Subcutaneous abdominal adipose tissue (tissue), 5 donors: ENCODE data around the gene SLC29A1.

Source experiments
- H3K27ac ChIP-seq: one replicate; pipeline ENCODE4 v1.7.0; 2013; ENCODE audit warnings: low read depth, mild to moderate bottlenecking, inconsistent platforms, low read length, moderate library complexity
- H3K27me3 ChIP-seq, 5 donors: one replicate each; pipeline ENCODE4 v1.7.0; 2013; ENCODE audit warnings: low read length in 5 of 5, inconsistent platforms in 1 of 5; ENCODE audit not compliant: control insufficient read depth in 5 of 5, insufficient read depth in 4 of 5
- H3K36me3 ChIP-seq, 5 donors: one replicate each; pipeline ENCODE4 v1.7.0; 2013; ENCODE audit warnings: low read length in 5 of 5; ENCODE audit not compliant: control insufficient read depth in 5 of 5, insufficient read depth in 5 of 5
- H3K4me1 ChIP-seq, 5 donors: one replicate each; pipeline ENCODE4 v1.7.0; 2013; ENCODE audit warnings: low read length in 5 of 5, mild to moderate bottlenecking in 3 of 5, moderate library complexity in 1 of 5; ENCODE audit not compliant: control insufficient read depth in 5 of 5, insufficient read depth in 5 of 5
- H3K4me3 ChIP-seq, 5 donors: one replicate each; pipeline ENCODE4 v1.7.0; 2013; ENCODE audit warnings: low read length in 5 of 5, low read depth in 1 of 5
- H3K9ac ChIP-seq, 5 donors: one replicate each; pipeline ENCODE4 v1.7.0; 2013; ENCODE audit warnings: low read length in 5 of 5, mild to moderate bottlenecking in 4 of 5, moderate library complexity in 3 of 5
- H3K9me3 ChIP-seq, 5 donors: one replicate each; pipeline ENCODE4 v1.7.0; 2013; ENCODE audit warnings: low read length in 5 of 5; ENCODE audit not compliant: control insufficient read depth in 5 of 5
- donor health status: healthy.
- donor health status: healthy.
- donor health status: healthy.
- donor health status: healthy.
- donor health status: healthy.

Gene SLC29A1

GRCh38 chr6:44254191-44255104 is 31.1 kb downstream of the SLC29A1 start:
- H3K9ac ChIP-seq, result no peak overlapping the region
- no peaks in the 10 kb centered on the region for H3K9me3 ChIP-seq
- H3K4me3 ChIP-seq, result no peak overlapping the region
- no peak overlapping the region for H3K27ac ChIP-seq
- H3K4me1 ChIP-seq, result peaks cover 7 to 30% (median 24%) of the 10 kb centered on the region in 5 donors
- H3K36me3 ChIP-seq, result peaks cover 27 to 72% (median 68%) of the 10 kb centered on the region in 5 donors
- H3K27me3 ChIP-seq, result no peaks in the 10 kb centered on the region

- Histone ChIP-seq H3K4me1 (peaks cover 7 to 27% (median 21%) of the 10 kb centered on the region in 5 donors), H3K27ac (peak overlapping the region; percentile 84), H3K9ac (no peak overlapping the region), H3K4me3 (no peak overlapping the region), H3K27me3 (no peaks in the 10 kb centered on the region), H3K9me3 (no peaks in the 10 kb centered on the region), H3K36me3 (peaks cover 19 to 72% (median 66%) of the 10 kb centered on the region in 5 donors)
Measured at GRCh38 chr6:44255105-44255808, 31.9 kb downstream of the SLC29A1 start.

- Histone ChIP-seq H3K4me3 (peak overlapping the region; percentile 68 to 84 (median 76)), H3K9ac (peak overlapping the region; percentile 38 to 87 (median 76)), H3K9me3 (no peaks in the 10 kb centered on the region), H3K36me3 (peaks cover 10 to 66% (median 59%) of the 10 kb centered on the region in 5 donors), H3K4me1 (peaks cover 7 to 27% (median 21%) of the 10 kb centered on the region in 5 donors), H3K27ac (peak overlapping the region; percentile 84), H3K27me3 (no peaks in the 10 kb centered on the region)
Measured at GRCh38 chr6:44255871-44256774, 32.7 kb downstream of the SLC29A1 start.

- H3K27ac ChIP-seq, result peak overlapping the region; percentile 84
- peaks cover 7 to 27% (median 21%) of the 10 kb centered on the region in 5 donors for H3K4me1 ChIP-seq
- peaks cover 7 to 64% (median 55%) of the 10 kb centered on the region in 5 donors for H3K36me3 ChIP-seq
- no peaks in the 10 kb centered on the region for H3K27me3 ChIP-seq
- no peaks in the 10 kb centered on the region for H3K9me3 ChIP-seq
- H3K4me3 ChIP-seq, result peak overlapping the region; percentile 68 to 84 (median 76)
- peak overlapping the region; percentile 38 to 87 (median 76) for H3K9ac ChIP-seq
Measured at GRCh38 chr6:44256775-44257024, 33.3 kb downstream of the SLC29A1 start.

- Histone ChIP-seq H3K9ac (peak within 1 kb of the TSS; percentile 38 to 87 (median 76)), H3K4me3 (peak within 1 kb of the TSS; percentile 68 to 84 (median 76)), H3K36me3 (peaks cover 4 to 64% (median 54%) of the 10 kb centered on the region in 5 donors), H3K9me3 (no peaks in the 10 kb centered on the region), H3K4me1 (peaks cover 7 to 25% (median 23%) of the 10 kb centered on the region in 5 donors), H3K27ac (peak within 1 kb of the TSS; percentile 84), H3K27me3 (no peaks in the 10 kb centered on the region)
Measured at GRCh38 chr6:44257025-44257752, 33.8 kb downstream of the SLC29A1 start, which contains the start of gene SLC35B2. TSS of gene SLC35B2 (minus strand) at chr6:44257528. CDS start at chr6:44257410, 118 bp downstream.

- H3K36me3 ChIP-seq, result peaks cover 3 to 61% (median 49%) of the 10 kb centered on the region in 5 donors
- peak overlapping the region; percentile 47 to 78 (median 73) for H3K4me3 ChIP-seq
- H3K4me1 ChIP-seq, result peaks cover 7 to 31% (median 28%) of the 10 kb centered on the region in 5 donors
- peak overlapping the region in 4 of 5 donors; percentile 49 to 79 (median 65) for H3K9ac ChIP-seq
- H3K27me3 ChIP-seq, result no peaks in the 10 kb centered on the region
- H3K27ac ChIP-seq, result peak overlapping the region; percentile 44
- no peaks in the 10 kb centered on the region for H3K9me3 ChIP-seq
Measured at GRCh38 chr6:44257753-44258324, 34.4 kb downstream of the SLC29A1 start.

GRCh38 chr6:44258325-44258863 is 35.0 kb downstream of the SLC29A1 start:
- H3K4me3 ChIP-seq, result peak overlapping the region in 1 of 5 donors; percentile 73
- no peaks in the 10 kb centered on the region for H3K27me3 ChIP-seq
- H3K9ac ChIP-seq, result peak overlapping the region in 1 of 5 donors; percentile 79
- H3K27ac ChIP-seq, result peak overlapping the region; percentile 44
- no peaks in the 10 kb centered on the region for H3K9me3 ChIP-seq
- peaks cover 3 to 55% (median 44%) of the 10 kb centered on the region in 5 donors for H3K36me3 ChIP-seq
- H3K4me1 ChIP-seq, result peaks cover 7 to 37% (median 33%) of the 10 kb centered on the region in 5 donors

- no peaks in the 10 kb centered on the region for H3K27me3 ChIP-seq
- no peak overlapping the region for H3K9ac ChIP-seq
- peaks cover 9 to 42% (median 38%) of the 10 kb centered on the region in 5 donors for H3K4me1 ChIP-seq
- H3K4me3 ChIP-seq, result no peak overlapping the region
- no peaks in the 10 kb centered on the region for H3K9me3 ChIP-seq
- H3K36me3 ChIP-seq, result peaks cover 0 to 50% (median 38%) of the 10 kb centered on the region in 5 donors
- no peak overlapping the region for H3K27ac ChIP-seq
Measured at GRCh38 chr6:44258921-44259320, 35.5 kb downstream of the SLC29A1 start.
